Measurements from ENCODE around the gene GARS1. TPM values are rescaled to one million over a fixed set of nuclear protein-coding genes. Genes with fewer than 3 reads are reported as not detected.

Gene GARS1
- total and polyA plus RNA-seq, 4 donors = 43.3 to 73.6 (median 67.8) TPM

DNA sequence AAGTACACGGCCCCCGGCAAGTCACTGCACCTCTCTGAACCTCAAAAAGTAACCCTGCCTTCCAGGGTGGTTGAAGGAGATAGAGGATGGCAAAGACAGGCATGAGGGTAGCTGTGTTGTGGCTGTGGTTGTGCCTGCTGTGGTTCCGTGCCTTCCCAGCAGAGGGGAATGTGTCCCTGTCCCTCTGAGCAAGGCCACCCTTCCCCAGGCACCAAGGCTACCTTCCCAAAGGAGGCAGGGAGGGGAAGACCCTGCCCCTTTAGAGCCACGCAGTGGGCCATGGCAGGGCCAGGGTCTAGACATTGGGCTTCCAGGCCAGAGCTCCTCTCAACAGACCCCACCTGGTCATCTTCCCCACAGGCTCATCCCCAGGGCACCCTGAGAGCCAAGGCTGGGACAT, 68.7 kb downstream of the GARS1 start:
- WGBS = 76% methylated on average over 4 of the region's 4 CpGs
- Histone ChIP-seq H3K27ac (ENCODE audit: low read depth in 1 of 2, low read length in 2 of 2) (no peak overlapping the region), H3K27me3 (ENCODE audit: control insufficient read depth in 4 of 4, insufficient read depth in 4 of 4, low read length in 3 of 4) (no peaks in the 10 kb centered on the region), H3K4me1 (ENCODE audit: control insufficient read depth in 4 of 4, insufficient read depth in 4 of 4, low read length in 3 of 4) (no peaks in the 10 kb centered on the region), H3K9ac (ENCODE audit: low read depth in 1 of 2, low read length in 2 of 2) (no peak overlapping the region), H3K9me3 (ENCODE audit: control insufficient read depth in 4 of 4, low read length in 3 of 4) (no peaks in the 10 kb centered on the region), H3K4me3 (ENCODE audit: low read depth in 1 of 3, low read length in 3 of 3) (no peak overlapping the region), H3K36me3 (ENCODE audit: control insufficient read depth in 4 of 4, insufficient read depth in 3 of 4, low read depth in 1 of 4, low read length in 3 of 4) (no peaks in the 10 kb centered on the region)
- no peak for DNase-seq (ENCODE audit: low spot score)
- TF ChIP-seq JUND (IDR thresholded peaks at IDR 0.05) (no peak), GABPA (IDR thresholded peaks at IDR 0.05 in 1 of 2, conservative IDR thresholded peaks at IDR 0.05 in 1 of 2) (no peak), RXRA (IDR thresholded peaks at IDR 0.05) (no peak), FOXA2 (IDR thresholded peaks at IDR 0.05) (no peak), SP1 (IDR thresholded peaks at IDR 0.05) (no peak), YY1 (IDR thresholded peaks at IDR 0.05) (no peak), EGR1 (IDR thresholded peaks at IDR 0.05; ENCODE audit: low read depth in 2 of 2) (no peak), NR2F2 (IDR thresholded peaks at IDR 0.05) (no peak), RAD21 (IDR thresholded peaks at IDR 0.05) (no peak), FOXA1 (IDR thresholded peaks at IDR 0.05) (no peak), TAF1 (conservative IDR thresholded peaks at IDR 0.05) (no peak), HNF4G (IDR thresholded peaks at IDR 0.05) (no peak), HNF4A (conservative IDR thresholded peaks at IDR 0.05) (no peak)
- TF ChIP-seq, protein P1, sequence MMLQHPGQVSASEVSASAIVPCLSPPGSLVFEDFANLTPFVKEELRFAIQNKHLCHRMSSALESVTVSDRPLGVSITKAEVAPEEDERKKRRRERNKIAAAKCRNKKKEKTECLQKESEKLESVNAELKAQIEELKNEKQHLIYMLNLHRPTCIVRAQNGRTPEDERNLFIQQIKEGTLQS (IDR thresholded peaks at IDR 0.05) = no peak
- TF ChIP-seq, protein P2, sequence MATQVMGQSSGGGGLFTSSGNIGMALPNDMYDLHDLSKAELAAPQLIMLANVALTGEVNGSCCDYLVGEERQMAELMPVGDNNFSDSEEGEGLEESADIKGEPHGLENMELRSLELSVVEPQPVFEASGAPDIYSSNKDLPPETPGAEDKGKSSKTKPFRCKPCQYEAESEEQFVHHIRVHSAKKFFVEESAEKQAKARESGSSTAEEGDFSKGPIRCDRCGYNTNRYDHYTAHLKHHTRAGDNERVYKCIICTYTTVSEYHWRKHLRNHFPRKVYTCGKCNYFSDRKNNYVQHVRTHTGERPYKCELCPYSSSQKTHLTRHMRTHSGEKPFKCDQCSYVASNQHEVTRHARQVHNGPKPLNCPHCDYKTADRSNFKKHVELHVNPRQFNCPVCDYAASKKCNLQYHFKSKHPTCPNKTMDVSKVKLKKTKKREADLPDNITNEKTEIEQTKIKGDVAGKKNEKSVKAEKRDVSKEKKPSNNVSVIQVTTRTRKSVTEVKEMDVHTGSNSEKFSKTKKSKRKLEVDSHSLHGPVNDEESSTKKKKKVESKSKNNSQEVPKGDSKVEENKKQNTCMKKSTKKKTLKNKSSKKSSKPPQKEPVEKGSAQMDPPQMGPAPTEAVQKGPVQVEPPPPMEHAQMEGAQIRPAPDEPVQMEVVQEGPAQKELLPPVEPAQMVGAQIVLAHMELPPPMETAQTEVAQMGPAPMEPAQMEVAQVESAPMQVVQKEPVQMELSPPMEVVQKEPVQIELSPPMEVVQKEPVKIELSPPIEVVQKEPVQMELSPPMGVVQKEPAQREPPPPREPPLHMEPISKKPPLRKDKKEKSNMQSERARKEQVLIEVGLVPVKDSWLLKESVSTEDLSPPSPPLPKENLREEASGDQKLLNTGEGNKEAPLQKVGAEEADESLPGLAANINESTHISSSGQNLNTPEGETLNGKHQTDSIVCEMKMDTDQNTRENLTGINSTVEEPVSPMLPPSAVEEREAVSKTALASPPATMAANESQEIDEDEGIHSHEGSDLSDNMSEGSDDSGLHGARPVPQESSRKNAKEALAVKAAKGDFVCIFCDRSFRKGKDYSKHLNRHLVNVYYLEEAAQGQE (IDR thresholded peaks at IDR 0.05) = no peak
- TF ChIP-seq, protein P3, sequence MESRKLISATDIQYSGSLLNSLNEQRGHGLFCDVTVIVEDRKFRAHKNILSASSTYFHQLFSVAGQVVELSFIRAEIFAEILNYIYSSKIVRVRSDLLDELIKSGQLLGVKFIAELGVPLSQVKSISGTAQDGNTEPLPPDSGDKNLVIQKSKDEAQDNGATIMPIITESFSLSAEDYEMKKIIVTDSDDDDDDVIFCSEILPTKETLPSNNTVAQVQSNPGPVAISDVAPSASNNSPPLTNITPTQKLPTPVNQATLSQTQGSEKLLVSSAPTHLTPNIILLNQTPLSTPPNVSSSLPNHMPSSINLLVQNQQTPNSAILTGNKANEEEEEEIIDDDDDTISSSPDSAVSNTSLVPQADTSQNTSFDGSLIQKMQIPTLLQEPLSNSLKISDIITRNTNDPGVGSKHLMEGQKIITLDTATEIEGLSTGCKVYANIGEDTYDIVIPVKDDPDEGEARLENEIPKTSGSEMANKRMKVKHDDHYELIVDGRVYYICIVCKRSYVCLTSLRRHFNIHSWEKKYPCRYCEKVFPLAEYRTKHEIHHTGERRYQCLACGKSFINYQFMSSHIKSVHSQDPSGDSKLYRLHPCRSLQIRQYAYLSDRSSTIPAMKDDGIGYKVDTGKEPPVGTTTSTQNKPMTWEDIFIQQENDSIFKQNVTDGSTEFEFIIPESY (IDR thresholded peaks at IDR 0.05) = no peak
- TF ChIP-seq, protein P4, sequence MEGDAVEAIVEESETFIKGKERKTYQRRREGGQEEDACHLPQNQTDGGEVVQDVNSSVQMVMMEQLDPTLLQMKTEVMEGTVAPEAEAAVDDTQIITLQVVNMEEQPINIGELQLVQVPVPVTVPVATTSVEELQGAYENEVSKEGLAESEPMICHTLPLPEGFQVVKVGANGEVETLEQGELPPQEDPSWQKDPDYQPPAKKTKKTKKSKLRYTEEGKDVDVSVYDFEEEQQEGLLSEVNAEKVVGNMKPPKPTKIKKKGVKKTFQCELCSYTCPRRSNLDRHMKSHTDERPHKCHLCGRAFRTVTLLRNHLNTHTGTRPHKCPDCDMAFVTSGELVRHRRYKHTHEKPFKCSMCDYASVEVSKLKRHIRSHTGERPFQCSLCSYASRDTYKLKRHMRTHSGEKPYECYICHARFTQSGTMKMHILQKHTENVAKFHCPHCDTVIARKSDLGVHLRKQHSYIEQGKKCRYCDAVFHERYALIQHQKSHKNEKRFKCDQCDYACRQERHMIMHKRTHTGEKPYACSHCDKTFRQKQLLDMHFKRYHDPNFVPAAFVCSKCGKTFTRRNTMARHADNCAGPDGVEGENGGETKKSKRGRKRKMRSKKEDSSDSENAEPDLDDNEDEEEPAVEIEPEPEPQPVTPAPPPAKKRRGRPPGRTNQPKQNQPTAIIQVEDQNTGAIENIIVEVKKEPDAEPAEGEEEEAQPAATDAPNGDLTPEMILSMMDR (IDR thresholded peaks at IDR 0.05; ENCODE audit: low read depth, low read length, missing input control) = no peak
- TF ChIP-seq, protein P5, sequence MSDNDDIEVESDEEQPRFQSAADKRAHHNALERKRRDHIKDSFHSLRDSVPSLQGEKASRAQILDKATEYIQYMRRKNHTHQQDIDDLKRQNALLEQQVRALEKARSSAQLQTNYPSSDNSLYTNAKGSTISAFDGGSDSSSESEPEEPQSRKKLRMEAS (IDR thresholded peaks at IDR 0.05) = no peak
